ENCODE data around the gene CNTN1.

- TF ChIP-seq CTCF (IDR thresholded peaks at IDR 0.05) (no peak), EP300 (IDR thresholded peaks at IDR 0.05) (no peak), POLR2A (IDR thresholded peaks at IDR 0.05; ENCODE audit: low read depth) (no peak), POLR2AphosphoS5 (IDR thresholded peaks at IDR 0.05) (no peak)
Measured at GRCh38 chr12:41051954-41052353, 359.7 kb downstream of the CNTN1 start.
